Left cardiac atrium (tissue), 4 donors: ENCODE results near the gene TMEM114. TPM values are rescaled to one million over a fixed set of nuclear protein-coding genes. Genes with fewer than 3 reads are reported as not detected.

ENCODE experiments used
- ATAC-seq, 2 donors: fragments of 200-7000 bp; cut with Tn5 transposase; one replicate each; pipeline ENCODE4 v1.9.1; 2020; ENCODE audit warnings: mild to moderate bottlenecking in 2 of 2, moderate library complexity in 2 of 2
- DNase-seq: peaks from one replicate; pipeline ENCODE4 v3.0.0-alpha.2; 2020
- intact Hi-C, 2 donors: fragments of 100-400 bp; cut with DNase I; formaldehyde crosslinking; loops; one replicate each; pipeline versions ENCODE4 v1.14.1 to v1.15.1; 2022 to 2023
- total RNA-seq, 2 donors: library from RNA; stranded (reverse); fragmentation: NEBNext Ultra II Directional; extraction: Animal tissue kit (Norgen Biotek cat#: 25700); gene quantifications; one replicate each; pipeline ENCODE4 v1.2.1, GENCODE V29; 2021
- donor health status: DM: no; HTN: yes; CAD: no.
- donor health status: DM: no; HTN: yes; CAD: no; lungs with severe emphysema.
- donor health status: DM: yes; HTN: yes; CAD: no.
- donor health status: Dilated cardiomyopathy.

Gene TMEM114
- total RNA-seq, 2 donors from 2014 or later = not detected

DNA sequence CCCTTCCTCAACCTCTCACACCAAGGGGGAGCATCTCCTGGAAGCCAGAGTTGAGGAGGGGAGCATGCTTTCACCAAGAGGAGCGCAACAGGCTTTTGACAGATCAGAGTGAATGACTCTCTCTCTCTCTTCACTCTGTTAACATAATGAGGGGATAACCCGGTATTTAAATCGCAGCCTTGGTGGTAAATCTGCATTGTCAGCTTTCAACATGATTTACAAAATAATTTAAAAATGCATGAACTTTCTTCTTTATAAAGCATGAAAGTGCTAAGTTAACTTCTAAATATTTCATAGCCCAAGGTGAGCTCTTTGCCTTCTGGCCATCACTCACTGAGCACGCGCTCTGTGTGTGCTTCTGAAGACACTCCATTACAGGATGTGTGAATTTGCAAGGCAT, 61.8 kb downstream of the TMEM114 start:
- no peak for ATAC-seq

GRCh38 chr16:8523932-8524331, 66.4 kb downstream of the TMEM114 start:
- DNase-seq (no peak), ATAC-seq (no peak)
- intact Hi-C loops = no loop called here

More for the DNA sequence above, 61.8 kb downstream of the TMEM114 start:
- intact Hi-C loops = no loop called here
- DNase-seq = no peak

DNA sequence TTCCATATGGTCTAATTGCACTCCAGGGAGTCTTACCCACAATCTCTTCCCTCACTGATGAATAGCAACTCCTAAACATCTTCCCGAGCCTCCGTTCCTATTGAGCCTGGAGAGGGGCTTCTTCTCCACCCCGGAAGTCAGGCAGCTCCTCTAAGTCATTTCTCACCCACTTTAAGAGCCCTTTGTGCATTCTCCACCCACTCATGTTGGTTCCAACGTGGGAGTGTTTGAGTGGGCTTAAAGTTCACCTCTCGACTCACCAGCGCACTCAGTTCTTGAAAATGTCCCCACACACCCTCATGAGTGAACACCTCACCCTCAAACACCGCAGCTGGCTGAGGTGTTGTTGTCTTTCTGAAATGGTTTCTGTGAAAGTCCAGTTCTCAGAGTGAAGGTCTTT, 67.6 kb downstream of the TMEM114 start:
- intact Hi-C loops = no loop called here
- no peak for ATAC-seq
- DNase-seq = no peak

GRCh38 chr16:8519643-8520042, 70.7 kb downstream of the TMEM114 start:
- intact Hi-C loops = no loop called here
- DNase-seq (no peak), ATAC-seq (no peak)

Other genes starting within 250 kb of the TMEM114 start
- gene METTL22, start 31.2 kb upstream of the TMEM114 start, total RNA-seq = 10 to 100 TPM; 24.7 to 31.0 TPM
- gene ABAT, start 84.1 kb upstream of the TMEM114 start, total RNA-seq = 1 to 10 TPM; 4.2 to 5.0 TPM
- 10 to 100 TPM; 10.3 to 12.1 TPM for gene TMEM186, start 207.1 kb upstream of the TMEM114 start, total RNA-seq
- gene PMM2, start 207.3 kb upstream of the TMEM114 start, total RNA-seq = 10 to 100 TPM; 21.3 to 38.3 TPM